GM19397 (cell line): ENCODE measurements around the gene RBL2.
A peak's percentile ranks its signal among the peaks of the same experiment; 100 is the strongest.
"Not testable (repeated sequence)": the region's sequence is repeated elsewhere in the genome, so short reads cannot be mapped to it uniquely, and the experiment has no call there.

Experiments
- ATAC-seq: cut with Tn5 transposase; IDR thresholded peaks from one replicate; pipeline ENCODE4 v1.9.1; 2021; ENCODE audit warnings: mild to moderate bottlenecking, moderate library complexity; ENCODE audit not compliant: unreplicated experiment

Gene RBL2

DNA sequence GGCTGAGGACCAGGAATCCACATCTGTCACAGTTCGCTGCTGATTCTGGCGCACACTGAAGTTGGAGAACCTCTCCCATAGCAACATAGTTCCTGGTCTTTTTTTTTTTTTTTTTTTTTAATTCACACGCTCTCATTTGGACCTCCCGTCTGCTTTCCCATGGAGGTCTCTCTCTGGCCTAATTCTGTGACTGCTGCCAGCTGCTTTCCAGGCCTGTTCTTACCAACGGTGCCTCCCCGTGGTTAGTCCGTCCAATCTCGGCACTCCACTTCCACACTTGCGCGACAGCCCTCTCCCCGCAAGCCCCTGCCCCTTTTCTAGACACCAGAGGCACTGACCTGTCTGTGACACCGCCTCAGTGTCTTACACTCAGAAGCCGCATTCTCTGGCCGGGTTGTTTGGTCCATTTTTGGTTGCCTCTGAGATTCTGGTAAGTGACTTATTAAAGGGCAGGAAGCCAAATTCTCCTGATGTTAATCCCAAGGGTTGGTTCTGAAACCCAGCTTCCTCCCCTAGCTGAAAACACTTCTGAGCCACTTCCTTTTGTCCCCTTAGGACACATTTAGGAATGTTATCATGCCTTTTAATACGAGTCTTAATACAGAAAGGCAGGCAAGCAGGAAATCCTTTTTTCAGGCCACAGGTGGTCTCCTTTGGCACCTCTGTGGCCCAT, 69.9 kb downstream of the RBL2 start:
- no peak for ATAC-seq

DNA sequence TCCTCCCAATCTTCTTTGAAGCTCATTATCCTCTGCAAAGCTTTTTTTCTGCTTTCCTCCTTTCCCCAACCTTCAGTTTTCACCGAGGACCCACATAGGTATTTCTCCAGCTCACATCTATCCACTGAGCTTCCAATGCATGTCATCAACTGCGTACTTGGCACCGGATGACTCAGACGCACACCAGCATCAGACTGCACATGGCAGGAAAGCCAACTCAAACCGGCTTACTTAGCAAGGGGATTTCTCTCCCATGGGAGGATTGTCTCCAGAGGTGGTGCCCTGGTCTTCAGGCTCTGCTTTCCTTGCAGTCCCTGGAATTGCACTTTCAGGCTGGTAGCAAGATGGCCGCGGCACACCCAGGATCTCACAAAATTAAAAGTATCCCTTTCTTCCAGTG, 70.4 kb downstream of the RBL2 start:
- ATAC-seq, result no peak

DNA sequence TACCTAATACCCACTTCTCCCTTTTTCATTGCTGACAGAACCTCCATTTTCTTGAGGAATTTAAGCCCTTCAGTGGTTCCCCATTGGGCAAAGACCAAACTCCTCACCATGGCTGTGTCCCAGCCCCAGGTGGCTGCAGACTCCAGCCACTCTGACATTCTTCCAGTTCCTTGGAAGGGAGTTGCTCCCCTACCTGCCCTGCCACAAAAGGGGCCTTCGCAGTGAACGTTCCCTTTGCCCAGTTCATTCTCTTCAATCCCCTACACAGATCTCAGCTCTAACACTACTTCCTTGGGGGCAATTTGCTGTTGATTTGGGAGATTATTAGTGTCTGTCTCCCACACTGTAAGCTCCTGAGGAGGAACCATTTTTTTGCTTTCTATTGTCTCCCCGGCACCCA, 72.0 kb downstream of the RBL2 start:
- no peak for ATAC-seq

DNA sequence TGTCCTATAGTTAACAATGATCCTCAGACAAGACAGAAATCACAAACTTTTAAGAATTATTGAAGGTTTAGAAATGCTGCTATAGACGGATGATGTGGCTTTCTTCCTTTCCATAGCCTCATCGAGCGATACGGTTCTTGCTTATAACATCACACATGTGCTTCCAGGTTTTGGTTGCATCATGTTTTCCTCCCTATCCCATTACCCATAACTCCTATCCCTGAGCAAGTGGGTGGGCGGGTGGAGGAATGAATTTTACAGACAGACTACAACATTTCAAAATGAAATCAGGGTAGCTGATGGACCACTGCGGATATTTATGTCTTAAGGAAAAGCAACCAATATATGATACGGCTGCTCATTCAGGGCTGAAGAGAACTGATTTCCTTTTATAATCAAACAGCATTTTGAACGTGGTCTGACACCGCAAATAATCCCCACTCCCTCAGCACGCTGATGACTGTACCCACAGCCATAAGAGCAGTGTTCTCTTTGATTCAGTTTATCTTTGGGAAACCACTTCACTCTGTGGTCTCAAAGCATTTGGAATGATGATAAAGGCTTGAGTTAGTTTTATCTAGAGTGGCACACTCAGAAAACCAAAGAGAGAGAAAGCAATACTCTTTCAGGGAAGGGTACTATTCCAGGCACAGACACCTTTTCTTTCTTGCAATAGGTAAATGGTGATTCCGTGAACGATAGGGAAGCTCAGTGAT, 73.4 kb downstream of the RBL2 start:
- ATAC-seq, result no peak

DNA sequence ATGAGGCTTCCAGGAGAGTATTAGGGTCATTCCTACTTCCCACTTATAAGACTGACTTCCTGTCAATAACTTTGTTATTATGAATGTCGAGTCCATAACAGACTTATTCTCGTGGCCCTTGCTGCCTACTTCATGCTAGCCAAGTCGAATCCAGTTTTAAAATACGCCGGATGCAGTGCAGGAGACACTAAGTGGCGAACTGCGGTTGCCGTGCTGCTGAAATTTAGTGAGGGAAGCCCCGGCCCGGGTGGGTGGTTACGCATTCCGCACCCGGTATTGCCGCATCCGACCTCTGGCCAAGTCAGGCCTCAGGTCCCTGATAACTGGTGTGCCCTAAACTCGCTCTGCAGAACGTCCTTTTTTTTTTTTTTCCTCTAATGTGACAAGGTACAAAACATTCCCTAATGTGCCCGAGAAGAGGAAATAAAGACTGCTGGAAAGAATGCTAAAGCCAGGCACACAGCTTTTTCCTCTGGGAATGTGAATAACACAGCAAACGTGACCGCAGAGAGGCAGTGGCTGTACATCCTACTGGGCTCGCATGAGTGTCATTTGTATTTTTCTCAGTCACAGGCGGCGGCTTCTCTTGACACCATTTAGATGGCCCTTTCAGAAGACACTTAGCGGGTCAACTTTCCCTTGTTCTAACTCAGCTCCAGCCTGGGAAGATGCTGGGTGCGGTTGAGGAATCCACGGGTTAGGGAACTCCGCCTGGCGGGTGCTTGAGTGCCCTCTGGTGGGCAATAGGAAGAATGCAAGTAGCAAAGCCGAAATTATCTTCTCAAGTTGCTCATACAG, 75.8 kb downstream of the RBL2 start:
- no peak for ATAC-seq

DNA sequence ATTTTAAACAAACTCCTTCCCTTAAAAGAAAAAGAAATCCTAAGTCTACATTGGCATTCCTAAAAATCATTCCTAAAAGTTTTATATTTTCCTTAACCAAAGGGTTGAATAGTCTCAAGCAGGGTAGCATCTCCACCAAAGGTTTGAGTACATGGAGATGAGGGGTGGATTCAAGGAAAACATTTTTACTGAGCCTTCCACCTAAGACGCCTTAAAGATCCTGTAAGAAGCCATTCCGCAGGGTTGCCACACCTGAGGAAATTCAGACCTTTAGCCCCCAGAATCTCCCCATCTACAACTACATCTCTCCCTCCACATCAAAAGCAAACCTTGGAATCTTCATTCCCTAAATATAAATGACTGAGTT, 76.4 kb downstream of the RBL2 start:
- ATAC-seq, result no peak

DNA sequence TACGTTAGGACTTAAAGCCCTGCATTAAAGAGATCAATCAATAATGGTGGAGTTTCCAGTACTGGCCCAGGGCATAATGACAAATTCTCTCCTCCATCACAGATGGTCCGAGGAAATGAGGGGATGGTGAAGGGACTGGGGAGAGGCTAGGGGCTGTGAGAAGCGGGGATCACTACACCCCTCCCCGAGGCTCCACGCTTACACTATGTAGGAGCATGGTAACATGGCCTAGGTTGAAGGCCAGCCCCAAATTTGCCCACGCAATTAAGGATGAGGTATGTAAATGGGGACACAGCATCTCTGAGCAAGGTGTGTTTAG, 76.8 kb downstream of the RBL2 start:
- no peak for ATAC-seq

DNA sequence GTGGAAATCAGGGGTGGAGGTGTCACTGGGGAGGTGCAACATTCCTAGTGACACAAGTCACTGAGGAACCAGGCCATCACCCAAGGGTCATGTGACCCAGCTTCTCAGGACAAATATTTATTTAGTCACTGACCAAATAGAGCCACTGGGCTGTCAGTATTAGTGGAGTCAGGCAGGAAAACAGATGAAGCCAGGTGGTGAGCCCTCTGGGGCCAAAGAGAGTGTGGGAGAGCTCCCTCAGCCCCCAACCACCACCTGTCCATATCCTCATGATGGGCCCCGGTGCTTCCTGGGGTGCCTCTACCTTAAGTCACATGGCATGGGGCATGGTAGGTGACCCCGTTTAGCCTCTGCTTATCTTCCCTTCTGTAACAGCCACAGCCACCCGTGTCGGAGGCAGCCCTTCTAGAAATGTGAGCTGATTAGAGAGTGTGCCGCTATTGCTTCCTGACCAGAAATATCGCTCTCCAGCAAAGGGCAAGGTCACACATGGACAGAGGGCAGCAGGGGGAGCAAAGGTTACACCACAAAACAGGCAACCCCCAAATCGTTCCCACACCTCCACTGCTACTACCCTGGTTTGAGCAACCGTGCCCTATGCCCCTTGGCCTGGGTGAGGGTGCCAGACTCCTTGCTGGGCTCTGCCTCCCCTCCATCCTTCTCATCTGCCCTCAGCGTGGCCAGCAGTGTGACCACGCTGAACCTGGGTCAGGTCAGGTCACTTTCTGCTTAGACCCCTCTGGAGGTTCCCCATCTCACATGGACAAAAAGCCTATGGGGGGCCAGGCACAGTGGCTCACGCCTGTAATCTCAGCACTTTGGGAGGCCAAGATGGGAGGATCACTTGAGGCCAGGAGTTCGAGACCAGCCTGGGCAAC, 77.4 kb downstream of the RBL2 start:
- ATAC-seq, result no peak

DNA sequence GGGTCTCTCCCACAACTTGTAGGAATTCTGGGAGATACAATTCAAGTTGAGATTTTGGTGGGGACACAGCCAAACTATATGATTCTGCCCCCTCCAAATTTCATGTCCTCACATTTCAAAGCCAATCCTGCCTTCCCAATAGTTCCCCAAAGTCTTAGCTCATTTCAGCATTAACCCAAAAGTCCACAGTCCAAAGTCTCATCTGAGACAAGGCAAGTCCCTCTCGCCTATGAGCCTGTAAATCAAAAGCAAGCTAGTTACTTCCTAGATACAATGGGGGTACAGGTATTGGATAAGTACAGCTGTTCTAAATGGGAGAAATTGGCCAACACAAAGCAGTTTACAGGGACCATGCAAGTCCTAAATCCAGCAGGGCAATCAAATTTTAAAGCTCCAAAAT, 78.5 kb downstream of the RBL2 start:
- not testable (repeated sequence) for ATAC-seq

DNA sequence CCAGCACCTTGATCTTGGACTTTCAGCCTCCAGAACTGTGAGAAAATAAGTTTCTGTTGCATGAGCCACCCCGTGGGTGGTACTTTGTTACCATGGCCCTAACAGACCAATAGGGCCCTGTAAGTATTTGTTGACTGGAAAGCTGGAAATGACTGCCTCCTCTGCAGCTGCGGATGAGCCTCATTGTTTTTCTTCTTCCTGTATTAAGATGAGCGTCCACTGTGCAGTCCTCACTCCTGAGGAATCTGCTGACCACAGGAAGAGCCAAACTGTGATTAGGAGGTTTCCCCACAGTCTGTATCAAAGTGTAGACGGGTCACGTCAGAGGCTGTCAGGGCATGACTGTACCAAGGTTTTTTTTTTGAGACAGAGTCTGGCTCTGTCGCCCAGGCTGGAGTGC, 81.0 kb downstream of the RBL2 start:
- ATAC-seq, result no peak

DNA sequence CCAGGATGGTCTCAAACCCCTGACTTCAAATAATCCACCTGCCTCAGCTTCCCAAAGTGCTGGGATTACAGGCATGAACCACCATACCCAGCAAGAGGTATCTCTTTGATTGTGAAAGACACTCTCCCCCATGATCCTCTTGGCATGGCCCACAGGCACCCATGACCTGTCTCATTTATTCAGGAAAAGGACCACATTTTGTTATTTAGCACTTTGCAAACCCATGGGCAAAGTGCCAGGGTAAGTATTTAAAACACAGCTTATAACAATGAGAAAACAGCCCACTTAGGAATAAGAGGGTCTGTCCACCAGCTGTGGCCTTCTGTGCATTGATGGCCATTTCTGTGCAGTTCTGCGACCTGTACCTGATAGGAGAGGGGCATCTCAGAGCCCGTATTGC, 81.5 kb downstream of the RBL2 start:
- ATAC-seq, result no peak

DNA sequence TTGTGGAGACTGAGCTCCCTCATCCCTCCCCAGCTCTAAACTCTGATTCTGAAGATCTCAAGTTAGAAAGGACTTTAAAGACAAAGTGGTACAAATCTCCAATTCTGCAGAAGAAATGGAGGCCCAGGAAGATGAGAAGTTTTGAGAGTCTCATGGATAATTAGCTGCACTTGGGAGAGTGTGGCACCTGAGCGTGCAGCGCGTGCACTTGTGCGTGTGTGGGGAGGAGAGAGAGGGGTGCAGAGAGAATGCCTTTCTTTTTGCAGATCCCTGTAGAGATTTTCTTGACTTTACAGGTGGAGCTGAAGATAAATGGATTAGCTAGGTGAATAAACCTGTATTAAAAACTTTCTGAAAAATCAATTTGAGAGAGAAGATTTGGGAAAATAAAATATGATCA, 83.6 kb downstream of the RBL2 start:
- no peak for ATAC-seq

DNA sequence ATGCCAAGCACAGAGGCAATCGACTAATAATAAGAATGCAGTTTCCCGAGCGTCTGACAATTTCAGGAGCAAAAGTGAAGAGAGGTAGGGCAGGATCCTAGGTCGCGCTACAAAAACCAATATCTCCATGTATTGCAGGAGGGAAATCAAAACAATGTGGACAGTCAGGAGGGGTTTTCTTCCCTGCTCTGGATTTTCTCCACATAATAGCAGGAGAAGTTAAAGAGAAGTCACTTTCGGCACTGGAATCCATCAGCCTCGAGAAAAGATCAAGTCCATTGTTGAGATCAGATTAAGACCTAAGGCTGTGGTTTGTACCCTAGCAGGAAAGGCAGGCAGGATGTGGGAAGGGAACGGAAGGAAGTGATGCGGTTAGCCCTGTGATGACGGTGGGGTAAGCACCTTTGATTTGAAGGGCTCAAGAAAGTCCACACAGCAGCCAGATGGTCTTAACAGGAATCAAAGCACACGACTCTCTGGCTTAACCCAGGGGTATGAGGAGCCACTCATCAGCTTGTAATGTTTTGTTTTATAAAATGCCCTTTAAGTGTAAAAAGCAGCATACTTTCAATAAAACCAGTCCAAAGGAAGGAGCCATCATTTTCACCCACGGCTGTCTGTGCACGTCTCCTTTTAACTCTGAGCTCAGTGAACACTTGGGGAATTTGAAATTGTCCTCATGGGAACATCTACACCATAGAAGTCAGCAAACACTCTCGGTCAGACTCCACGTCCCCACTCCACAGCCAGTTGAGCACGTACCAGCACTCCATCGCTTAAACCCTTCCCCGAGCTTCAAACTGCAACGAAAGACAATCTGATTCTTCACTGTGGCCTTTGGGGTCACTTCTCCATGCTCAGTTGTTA, 84.5 kb downstream of the RBL2 start:
- peak; percentile 96 for ATAC-seq

DNA sequence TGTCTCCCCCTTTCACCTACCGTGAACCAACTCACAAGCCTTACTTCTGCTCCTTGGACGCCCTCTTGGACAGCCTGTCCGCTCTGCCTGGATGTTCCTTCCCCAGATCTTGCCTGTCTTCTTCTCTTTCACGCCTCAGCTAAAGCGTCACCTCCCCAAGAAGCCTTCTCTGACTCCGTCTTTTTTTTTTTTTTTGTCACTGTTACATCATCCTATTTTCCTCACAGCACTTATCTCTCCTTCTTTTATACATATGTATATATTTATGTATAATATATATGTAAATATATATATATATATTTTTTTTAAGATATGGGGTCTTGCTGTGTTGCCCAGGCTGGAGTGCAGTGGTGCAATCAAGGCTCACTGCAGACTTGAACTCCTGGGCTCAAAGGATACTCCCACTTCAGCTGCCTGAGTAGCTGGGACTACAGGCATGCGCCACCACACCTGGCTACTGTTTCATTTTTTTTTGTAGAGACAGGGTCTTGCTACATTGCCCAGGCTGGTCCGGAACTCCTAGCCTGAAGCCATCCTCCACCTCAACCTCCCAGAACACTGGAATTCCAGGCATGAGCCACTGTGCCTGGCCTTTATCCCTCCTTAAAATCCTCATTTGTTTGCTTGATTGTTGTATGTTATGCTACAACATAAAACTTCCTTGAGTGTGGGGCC, 85.3 kb downstream of the RBL2 start:
- no peak for ATAC-seq

DNA sequence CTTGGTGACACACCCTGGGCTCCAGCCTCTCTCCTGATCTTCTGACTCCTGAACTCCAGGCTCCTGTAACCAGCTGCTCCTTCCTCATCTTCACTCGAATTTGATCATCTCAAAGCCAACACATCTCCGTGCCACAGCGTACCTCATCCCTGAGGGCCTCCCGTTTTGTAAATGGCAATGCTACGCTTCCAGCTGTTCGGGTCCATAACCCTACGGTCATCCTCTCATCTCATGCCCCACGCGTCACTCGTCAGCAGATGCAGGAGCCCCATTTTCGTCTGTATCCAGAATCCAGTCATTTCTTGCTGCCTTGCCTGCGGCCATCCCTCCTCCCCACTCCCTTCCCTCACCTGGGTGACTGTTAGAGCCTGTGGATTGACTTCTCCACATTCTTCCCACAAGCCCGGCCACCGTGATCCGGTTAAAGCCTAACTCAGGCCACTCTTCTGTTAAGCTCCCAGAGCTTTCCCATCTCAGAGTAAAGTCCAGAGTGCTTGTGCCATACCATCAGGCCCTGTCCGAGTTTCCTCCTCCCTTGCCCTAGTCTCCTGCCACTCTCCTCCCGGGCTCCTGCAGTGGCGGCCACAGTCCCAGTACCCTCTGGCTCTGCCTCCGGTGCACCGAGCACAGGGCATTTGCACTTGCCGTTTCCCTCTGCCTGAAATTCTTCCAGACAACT, 89.0 kb downstream of the RBL2 start:
- ATAC-seq, result no peak

DNA sequence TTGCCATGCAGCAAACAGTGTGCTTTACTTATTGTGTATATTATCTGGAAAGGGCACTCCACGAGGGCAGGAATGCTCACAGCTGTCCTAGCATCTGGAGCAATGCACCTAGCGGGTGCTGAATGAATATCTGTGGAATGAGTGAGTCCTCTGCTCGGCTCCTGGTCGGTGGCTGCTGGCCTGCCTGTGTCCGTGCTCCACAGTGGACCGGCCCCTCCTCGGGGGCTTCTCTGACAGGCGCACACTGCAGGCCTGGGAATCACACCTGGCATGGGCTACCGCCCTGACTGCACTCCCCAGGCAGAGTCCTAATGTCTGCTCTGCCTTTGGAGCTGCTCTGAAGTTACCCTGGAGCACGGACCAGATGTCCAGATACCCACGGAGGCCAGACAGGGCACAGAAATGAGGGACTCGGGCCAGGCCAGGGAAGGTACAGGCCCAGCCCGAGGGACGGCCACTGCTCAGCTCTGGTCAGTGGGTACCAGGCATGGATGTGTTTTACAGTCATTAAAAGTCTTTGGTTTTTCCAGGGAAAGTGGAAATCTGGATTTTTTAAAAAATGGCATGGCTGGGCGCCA, 89.8 kb downstream of the RBL2 start:
- ATAC-seq, result no peak

DNA sequence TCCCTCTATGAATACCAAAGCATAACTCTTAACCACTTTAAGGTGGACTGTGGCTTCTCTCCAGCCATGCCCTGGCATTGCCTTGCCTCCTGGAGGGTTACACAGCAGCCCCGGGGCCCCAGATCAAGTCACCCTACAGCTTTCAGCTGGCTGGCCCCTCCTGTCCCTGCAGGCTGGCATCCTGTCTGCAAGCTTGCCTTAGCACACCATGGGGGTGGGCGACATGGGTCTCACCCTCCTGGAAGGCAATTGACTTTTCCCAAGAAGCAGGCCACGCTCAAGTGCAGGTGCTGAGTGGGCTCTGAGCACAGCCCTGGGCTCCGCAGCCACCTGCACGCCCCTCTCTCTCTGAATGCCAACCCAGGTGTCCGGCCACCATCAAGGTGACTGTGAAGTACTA, 94.5 kb downstream of the RBL2 start:
- ATAC-seq, result no peak

DNA sequence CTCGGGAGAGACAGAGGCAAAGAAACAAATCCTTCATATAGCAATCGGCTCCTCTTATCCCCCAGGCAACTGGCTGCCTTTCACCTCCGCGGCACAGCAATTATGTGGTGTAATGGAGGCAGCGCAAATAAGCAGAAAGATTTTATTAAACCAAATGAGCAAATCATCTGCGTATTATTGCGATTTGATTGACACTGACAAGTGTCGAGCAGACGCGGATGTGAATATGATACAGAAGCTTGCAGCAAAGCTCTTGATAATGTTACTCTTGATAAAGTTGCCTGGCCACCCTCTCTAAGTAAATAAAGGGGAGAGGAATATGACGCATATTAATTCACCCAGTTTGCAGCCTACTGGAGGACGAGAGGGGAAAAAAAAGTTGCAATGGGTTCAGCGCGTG, 95.2 kb downstream of the RBL2 start:
- ATAC-seq, result no peak

DNA sequence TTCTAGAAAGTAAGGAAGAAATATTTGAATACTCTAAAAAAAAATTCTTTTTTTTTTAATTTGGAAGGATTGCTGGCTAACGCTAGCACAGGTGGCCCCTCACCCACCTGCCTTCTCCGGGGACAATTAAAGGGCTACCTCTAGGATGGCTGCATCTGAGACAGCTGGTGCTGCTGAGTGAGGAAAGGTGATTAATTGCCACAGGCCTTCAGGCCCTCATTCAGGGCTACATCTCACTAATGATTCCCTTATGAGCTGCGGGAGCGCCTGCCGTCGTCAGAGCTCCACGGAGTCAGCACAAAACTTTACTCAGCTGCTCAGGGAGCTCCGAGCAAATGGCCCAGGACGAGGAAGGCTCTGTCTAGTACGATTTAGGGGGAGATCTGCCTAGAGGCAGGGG, 95.8 kb downstream of the RBL2 start:
- ATAC-seq, result no peak
